Stimulated activated CD4-positive, alpha-beta T cell treated with anti-CD3 and anti-CD28 coated beads, TNF-alpha, amount 100 ng/mL, for 24 hours (primary cell): ENCODE data around the gene GNA14.
"Not testable (repeated sequence)": the region's sequence is repeated elsewhere in the genome, so short reads cannot be mapped to it uniquely, and the experiment has no call there.

Source experiments
- DNase-seq, 3 experiments: peaks; one replicate each; pipeline ENCODE4 v3.0.0-alpha.2; 2020; ENCODE audit warnings: low read depth in 3 of 3

The GNA14 gene

GRCh38 chr9:77534376-77535057, 113.6 kb downstream of the GNA14 start:
- DNase-seq: no peak

DNA sequence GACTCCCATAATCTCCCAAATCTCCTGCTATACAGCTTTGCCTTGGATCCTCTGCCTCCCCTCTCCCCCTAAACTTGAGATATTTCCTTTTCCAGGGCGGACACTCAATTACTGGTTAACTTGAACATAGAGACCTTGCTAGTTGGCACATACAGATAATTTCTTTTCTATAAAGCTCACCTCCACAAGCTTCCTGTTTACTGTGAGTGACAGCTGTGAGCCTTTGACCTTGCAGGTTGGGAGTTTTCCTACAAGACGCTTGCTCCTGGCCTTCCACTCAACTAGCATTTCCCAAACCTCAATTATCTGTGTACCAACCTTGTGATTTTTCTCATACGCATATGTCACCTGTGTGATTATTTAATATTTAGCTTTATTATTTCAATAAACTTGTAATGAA, 114.5 kb downstream of the GNA14 start:
- no peak for DNase-seq

DNA sequence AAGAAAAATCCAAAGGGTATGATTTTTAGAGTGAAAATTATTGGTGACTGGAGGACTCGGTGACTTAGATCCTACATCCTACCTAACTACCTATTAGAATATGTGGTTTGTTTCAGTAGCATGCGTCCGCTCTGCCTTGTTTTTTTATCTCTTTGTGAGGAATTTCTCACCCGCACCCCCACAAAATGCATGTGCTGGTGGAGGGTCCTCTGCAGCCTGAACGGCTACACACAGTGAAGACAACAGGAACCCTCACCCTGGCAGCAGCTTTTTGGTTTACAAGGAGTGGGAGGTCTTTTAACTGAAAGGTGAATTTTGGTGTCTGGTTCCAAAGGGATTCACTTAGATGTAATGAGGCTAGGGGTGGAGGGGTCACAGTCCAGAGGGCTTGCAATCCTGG, 115.5 kb downstream of the GNA14 start:
- no peak for DNase-seq

DNA sequence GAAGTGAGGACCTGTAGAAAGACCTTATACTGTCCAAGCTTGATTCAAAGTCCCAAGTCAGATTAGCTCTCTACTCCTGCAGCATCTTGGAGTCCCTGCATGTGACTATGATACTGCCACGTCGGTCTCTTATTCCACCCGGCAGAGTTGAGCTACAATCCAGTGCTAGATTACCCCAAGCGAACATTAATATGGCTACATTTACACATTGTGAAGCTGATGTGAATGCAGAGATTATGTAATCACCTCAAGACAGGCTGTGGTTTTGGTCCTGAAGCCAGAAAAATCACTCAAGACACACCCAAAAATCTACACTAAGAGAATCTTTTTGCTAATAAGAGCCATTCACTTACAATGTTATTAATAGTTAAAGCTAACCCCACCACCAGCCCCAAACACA, 116.7 kb downstream of the GNA14 start:
- DNase-seq: no peak

- DNase-seq: no peak
Observed at GRCh38 chr9:77523891-77524290, 124.2 kb downstream of the GNA14 start.

DNA sequence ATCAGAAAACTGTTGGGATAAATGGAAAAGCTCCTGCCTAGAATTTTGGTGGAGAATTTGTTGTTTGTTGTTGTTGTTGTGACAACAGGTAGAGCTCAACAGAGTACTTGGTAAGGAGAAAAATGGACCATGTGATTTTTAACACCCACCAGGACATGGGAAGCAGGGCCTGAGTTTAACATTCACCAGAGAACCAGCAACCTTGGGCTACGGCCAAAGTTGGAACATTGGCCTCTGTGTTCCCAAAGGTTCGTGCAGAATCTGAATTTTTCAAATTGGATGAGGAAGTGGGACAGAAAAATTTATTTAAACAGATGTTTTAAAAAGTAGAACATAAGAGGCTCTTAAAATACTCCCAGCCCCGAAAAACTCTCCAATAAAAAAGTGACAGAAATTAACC, 127.0 kb downstream of the GNA14 start:
- DNase-seq: no peak

GRCh38 chr9:77518688-77519087, 129.4 kb downstream of the GNA14 start:
- no peak for DNase-seq

GRCh38 chr9:77516781-77517180, 131.3 kb downstream of the GNA14 start:
- DNase-seq: no peak

DNA sequence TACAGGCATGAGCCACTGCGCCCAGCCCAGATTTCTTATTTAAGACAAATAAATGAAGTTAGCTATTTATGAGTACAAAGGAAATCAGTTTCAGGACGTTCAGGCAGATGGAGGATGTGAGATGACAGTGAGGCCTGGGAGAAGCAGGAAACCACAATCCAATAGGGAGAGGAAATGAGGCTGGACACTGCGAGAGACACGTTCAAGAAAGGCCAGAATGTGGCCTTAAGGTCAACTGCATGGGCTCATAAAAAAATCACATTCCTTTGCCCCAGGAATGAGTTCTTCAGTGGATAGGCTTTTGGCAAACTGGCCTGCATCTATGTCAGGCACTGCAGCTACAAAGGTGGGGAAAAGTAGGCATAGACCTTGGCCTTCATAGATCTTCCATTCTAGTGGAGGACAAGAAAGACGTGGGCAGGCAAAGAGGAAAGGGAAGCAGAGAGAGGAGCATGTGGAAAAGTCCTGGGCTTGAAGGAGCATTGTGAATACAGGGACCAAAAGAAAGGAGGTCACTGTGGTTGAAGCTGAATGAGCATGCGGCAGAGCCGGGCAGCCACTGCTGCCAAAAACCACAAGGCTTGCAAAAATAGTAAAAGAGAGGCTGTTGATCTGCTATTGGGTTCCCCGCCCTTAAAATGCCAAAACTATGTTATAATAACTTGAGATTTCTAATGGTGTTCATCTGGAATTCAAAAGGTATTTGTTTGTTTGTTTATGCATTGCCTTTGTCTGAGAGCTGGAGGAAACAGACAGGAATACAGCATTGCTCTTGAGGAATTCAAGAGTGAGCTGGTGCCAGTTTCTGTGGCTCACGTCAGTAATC, 133.0 kb downstream of the GNA14 start:
- DNase-seq: no peak

DNA sequence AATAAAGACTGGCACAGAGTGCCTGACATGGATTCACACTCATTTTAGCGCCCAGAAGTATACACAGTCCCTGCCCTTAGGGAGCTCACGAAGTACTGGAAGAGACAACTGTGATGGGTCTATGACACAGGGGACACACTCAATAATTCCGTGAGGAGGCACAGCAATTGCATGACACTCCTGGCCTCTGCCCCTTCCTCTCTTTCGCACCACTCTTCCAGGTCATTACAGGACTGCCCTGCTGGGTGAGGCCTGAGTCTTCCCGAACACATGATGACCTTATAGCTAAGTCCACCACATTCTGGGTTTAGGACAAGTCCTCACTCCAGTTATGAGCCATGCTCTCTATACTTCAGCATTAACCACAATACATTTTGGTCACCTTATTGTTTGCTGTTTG, 134.7 kb downstream of the GNA14 start:
- no peak for DNase-seq

DNA sequence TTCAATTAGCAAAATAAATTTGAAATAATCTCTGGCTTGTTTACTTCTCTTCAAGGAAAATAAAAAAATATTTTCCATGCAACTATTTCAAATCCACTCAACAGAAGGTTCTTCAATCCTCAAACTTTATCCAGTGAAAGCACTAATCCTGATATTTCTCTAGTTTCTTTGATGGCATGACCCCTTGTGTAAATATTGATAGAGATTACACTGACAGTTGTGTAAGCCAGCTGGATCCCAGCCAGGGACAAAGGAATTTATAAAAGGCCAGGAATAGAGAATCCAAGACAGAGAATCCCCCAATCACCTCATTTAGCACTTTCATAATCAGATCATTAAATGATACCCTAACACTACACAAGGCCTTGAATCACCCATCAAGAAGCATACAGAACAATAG, 135.2 kb downstream of the GNA14 start:
- no peak for DNase-seq

DNA sequence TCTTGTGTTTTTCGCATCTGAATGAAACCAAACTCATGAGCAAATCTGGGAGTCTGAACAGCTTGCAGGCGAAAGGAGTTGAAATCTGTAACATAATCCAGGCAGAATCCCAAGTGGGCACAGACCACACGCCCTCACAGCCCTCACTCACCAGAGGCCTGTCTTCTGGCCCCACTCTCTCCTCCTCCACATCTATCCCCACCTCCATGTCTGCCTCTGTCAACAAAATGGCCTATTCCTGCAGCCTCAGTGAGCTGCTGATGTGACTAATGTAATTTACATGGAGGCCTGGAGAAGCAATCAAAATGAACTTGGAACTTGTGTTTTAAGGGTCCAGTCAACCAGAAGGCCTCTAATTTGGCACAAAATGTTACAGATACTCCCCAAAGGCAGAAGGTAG, 136.6 kb downstream of the GNA14 start:
- DNase-seq: no peak

GRCh38 chr9:77510666-77511065, 137.5 kb downstream of the GNA14 start:
- no peak for DNase-seq

DNA sequence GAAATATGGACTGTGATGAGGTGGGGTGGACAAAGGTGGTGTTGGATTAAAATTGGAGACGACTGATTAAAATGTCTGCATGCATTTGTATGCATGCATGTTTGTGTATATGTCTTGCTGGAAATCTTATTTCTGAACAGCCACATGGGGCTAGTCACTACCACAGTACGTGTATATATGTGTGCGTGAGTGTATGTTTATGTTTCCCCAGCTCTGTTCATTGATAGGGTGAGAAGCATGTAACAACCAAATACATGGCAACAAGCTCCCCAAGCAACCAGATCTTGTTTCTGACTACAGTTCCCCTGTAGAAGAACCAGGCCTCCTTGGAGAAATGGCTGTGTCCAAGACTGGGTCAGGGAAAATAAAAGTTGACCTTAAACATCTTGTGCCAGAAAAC, 139.7 kb downstream of the GNA14 start:
- no peak for DNase-seq

DNA sequence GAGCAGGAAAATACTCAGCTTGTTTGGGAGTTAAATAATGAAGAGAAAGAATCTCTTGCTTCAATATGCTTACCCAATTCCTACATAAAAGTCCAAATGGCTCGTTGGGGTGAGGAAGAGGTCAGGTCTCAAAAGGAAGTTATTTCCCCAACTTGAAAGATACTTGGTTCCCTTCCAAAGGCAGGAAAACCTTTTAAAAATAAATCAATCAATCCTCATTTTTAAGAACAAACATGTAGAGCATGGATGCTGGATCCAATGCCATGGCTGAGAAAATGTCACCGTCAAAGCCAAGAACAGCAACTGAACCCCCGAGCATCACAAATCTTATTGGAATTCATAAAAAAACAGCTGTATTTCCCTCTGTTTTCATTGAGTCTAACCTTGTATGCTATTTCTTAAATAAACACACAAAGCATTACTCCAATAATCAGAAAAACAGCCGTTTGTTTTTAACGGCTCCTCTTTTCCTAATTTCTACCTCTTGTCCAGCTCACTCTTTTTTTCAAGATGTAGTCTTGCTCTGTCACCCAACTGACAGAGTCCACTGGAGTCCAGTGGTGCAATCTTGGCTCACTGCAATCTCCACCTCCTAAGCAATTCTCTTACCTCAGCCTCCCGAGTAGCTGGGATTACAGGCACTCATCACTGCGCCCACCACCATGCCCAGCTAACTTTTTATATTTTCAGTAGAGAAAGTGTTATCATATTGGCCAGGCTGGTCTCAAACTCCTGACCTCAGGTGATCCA, 140.7 kb downstream of the GNA14 start:
- DNase-seq: no peak

- no peak for DNase-seq
Observed at GRCh38 chr9:77505232-77505631, 142.9 kb downstream of the GNA14 start.

- no peak for DNase-seq
Observed at GRCh38 chr9:77502568-77502967, 145.6 kb downstream of the GNA14 start.

- no peak for DNase-seq
Observed at GRCh38 chr9:77498891-77499290, 149.2 kb downstream of the GNA14 start.

- no peak for DNase-seq
Observed at GRCh38 chr9:77497322-77498198, 150.6 kb downstream of the GNA14 start.

- DNase-seq: no peak
Observed at GRCh38 chr9:77495834-77496671, 152.1 kb downstream of the GNA14 start.

DNA sequence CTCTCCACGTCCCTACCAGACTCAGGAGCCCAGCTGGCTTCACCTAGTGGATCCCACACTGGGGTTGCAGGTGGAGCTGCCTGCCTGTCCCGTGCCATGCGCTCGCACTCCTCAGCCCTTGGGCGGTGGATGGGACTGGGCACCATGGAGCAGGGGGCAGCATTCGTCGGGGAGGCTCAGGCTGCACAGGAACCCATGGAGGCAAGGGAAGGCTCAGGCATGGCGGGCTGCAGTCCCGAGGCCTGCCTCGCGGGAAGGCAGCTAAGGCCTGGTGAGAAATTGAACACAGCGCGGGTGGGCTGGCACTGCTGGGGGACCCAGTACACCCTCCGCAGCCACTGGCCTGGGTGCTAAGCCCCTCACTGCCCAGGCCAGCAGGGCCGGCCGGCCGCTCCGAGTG, 157.8 kb downstream of the GNA14 start:
- DNase-seq: not testable (repeated sequence)
